Adrenal gland (tissue), 12 donors: ENCODE results near the gene HIRIP3. TPM values are rescaled to one million over a fixed set of nuclear protein-coding genes. Genes with fewer than 3 reads are reported as not detected.

Experiments
- DNase-seq, 7 donors: peaks; one replicate each; pipeline ENCODE4 v3.0.0-alpha.2; 2019 to 2020
- H3K27ac ChIP-seq, 5 donors: fragments of 200-600 bp; sonication (generic) in 4 of 5; 1 replicate in 3 of 5; 2 replicates in 2 of 5; pipeline versions ENCODE4 v1.5.1 to v1.8.0; 2016 to 2020; ENCODE audit warnings: mild to moderate bottlenecking in 1 of 5
- H3K27me3 ChIP-seq: fragments of 200-600 bp; 2 replicates; pipeline ENCODE4 v1.8.0; 2021
- H3K36me3 ChIP-seq, 2 donors: fragments of 200-600 bp; replicated peaks in 1 of 2; 1 replicate in 1 of 2; 2 replicates in 1 of 2; pipeline versions ENCODE4 v1.5.1 to v1.8.0; 2018 to 2022
- H3K4me1 ChIP-seq, 2 donors: fragments of 200-600 bp; replicated peaks in 1 of 2; 1 replicate in 1 of 2; 2 replicates in 1 of 2; pipeline versions ENCODE4 v1.5.1 to v1.8.0; 2018 to 2021
- H3K4me3 ChIP-seq, 4 donors: fragments of 200-600 bp; sonication (generic) in 3 of 4; one replicate each; pipeline ENCODE4 v1.5.1; 2016 to 2018
- H3K9me3 ChIP-seq, 3 donors: fragments of 200-600 bp; sonication (generic) in 1 of 3; replicated peaks in 1 of 3; 1 replicate in 2 of 3; 2 replicates in 1 of 3; pipeline versions ENCODE4 v1.5.1 to v1.8.0; 2016 to 2021
- POLR2A ChIP-seq, 2 donors: fragments of 450-650 bp; IDR thresholded peaks; one replicate each; pipeline ENCODE4 v1.6.1; 2017; ENCODE audit warnings: antibody characterized with exemption in 2 of 2, mild to moderate bottlenecking in 2 of 2, moderate library complexity in 1 of 2
- WGBS, 4 donors: extraction: QIAGEN DNeasy Blood & Tissue Kit in 2 of 4; methylation state at CpG; one replicate each; pipeline versions ENCODE4 v1.1.5 to v1.1.7; 2013 to 2017; 5-methylcytosine and 5-hydroxymethylcytosine counted together
- intact Hi-C, 2 donors: fragments of 100-400 bp; cut with DNase I; formaldehyde crosslinking; loops; one replicate each; pipeline versions ENCODE4 v1.14.1 to v1.15.0; 2022 to 2023
- polyA plus RNA-seq, 3 donors: library from polyadenylated mRNA; stranded (reverse); fragments of 200-250 nt in 2 of 3; fragments of 350-450 nt in 1 of 3; fragmentation: Illumina TruSeq in 1 of 3; extraction: RNeasy Lipid Tissue Mini Kit (QIAGEN cat#74804) in 1 of 3; gene quantifications; one replicate each; pipeline ENCODE4 v1.2.3, GENCODE V29; 2013 to 2014
- total RNA-seq, 9 donors: library from RNA; depleted of rRNA in 4 of 9; stranded (reverse); fragments of >200 nt in 4 of 9; fragments of 120-200 nt in 1 of 9; fragmentation: NEBNext Ultra II Directional in 1 of 9; extraction: Animal tissue kit (Norgen Biotek cat#: 25700) in 1 of 9; gene quantifications; one replicate each; pipeline versions ENCODE4 v1.1.0 to v1.2.4, GENCODE V29; 2013 to 2023
- TF ChIP-seq, protein P1 (sequence below), 6 experiments: fragments of 450-650 bp in 4 of 6; fragments of 200-600 bp in 2 of 6; sonication (generic) in 1 of 6; IDR thresholded peaks; 1 replicate in 5 of 6; 2 replicates in 1 of 6; pipeline versions ENCODE4 v1.5.1 to v1.8.0; 2016 to 2021; ENCODE audit warnings: antibody characterized with exemption in 6 of 6, mild to moderate bottlenecking in 2 of 6, moderate library complexity in 1 of 6
- donor health status: healthy with polysubstance abuse.
- donor health status: Bipolar disorder and iron deficiency.
- donor health status: DM: yes; HTN: yes; CAD: no.
- donor health status: DM: no; HTN: no; CAD: no.
- donor health status: DM: no; HTN: no; CAD: no.
- donor health status: DM: yes; HTN: yes; CAD: no.

Gene HIRIP3
- total and polyA plus RNA-seq, 12 donors = 11.0 to 35.0 (median 19.1) TPM

DNA sequence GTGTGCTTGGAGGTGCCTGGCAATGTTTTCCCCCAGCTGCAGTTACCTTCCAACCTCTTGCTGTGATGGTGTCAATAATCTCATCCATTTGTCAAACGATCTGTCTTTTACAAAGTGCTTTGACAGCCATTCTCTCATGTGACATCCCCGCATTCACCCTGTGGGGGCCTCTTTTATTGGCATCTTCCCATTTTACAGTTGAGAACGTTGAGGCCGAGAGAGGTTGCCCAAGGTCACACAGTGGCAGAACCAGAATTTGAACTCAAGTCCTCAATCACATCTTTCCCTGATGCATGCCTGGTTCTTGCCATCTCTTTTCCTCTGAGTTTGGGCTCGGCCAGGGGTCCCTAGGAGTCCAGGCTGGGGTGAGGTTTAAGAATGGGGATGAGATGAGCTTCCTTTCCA lies 20.3 kb downstream of the HIRIP3 start:
- Histone ChIP-seq H3K27ac (peak overlapping the region in 4 of 5 donors; percentile 3 to 87 (median 80)), H3K4me1 (peaks cover 28 to 49% of the 10 kb centered on the region in 2 donors), H3K27me3 (no peaks in the 10 kb centered on the region), H3K4me3 (peak overlapping the region in 2 of 4 donors; percentile 68 to 73), H3K9me3 (no peaks in the 10 kb centered on the region), H3K36me3 (peaks cover 0 to 45% of the 10 kb centered on the region in 2 donors)
- intact Hi-C loops = no loop called here
- no peak for DNase-seq
- no peak for TF ChIP-seq POLR2A (IDR thresholded peaks at IDR 0.05)
- TF ChIP-seq, protein P1, sequence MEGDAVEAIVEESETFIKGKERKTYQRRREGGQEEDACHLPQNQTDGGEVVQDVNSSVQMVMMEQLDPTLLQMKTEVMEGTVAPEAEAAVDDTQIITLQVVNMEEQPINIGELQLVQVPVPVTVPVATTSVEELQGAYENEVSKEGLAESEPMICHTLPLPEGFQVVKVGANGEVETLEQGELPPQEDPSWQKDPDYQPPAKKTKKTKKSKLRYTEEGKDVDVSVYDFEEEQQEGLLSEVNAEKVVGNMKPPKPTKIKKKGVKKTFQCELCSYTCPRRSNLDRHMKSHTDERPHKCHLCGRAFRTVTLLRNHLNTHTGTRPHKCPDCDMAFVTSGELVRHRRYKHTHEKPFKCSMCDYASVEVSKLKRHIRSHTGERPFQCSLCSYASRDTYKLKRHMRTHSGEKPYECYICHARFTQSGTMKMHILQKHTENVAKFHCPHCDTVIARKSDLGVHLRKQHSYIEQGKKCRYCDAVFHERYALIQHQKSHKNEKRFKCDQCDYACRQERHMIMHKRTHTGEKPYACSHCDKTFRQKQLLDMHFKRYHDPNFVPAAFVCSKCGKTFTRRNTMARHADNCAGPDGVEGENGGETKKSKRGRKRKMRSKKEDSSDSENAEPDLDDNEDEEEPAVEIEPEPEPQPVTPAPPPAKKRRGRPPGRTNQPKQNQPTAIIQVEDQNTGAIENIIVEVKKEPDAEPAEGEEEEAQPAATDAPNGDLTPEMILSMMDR (IDR thresholded peaks at IDR 0.05) = no peak
- WGBS, 4 donors = 31 to 47% (median 39%) methylated on average over 5 of the region's 5 CpGs

DNA sequence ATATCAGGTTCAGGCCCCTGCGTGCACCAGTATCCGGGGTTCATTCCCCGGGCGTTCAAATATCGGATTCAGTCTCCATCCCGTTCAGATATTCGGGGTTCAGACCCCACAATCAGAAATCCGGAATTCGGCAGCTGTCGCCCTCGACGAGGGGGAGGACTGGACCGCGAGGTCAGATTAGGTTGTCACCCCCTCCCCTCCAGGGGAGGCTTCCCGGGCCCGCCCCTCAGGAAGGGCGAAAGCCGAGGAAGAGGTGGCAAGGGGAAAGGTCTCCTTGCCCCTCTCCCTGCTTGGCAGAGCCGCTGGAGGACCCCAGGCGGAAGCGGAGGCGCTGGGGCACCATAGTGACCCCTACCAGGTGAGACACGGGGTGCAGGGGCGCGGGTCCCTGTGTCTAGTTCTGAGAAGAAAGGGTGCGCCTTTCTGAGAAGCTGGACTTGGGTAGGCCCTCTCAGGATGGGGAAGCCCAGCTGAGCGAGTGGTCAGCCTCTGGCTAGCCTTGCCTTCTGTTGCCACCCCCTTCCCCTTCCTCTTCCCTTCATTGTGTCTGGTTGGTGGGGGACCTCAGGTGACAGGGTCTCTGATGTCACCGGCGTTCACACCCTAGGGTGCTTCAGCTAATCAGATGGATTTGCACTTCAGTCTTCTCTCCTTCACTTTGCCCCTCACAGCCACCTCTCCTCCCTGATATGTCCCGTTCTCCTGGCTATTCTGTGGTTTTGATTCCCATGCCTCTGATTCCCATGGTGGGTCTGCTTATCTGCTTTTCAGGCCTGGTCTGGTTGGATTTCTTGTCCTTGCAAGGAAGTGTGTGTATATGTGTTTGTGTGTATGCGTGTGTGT lies 20.9 kb downstream of the HIRIP3 start:
- Histone ChIP-seq H3K27me3 (no peaks in the 10 kb centered on the region), H3K4me3 (peak overlapping the region; percentile 54 to 87 (median 70)), H3K27ac (peak overlapping the region; percentile 23 to 87 (median 81)), H3K36me3 (peaks cover 0 to 43% of the 10 kb centered on the region in 2 donors), H3K9me3 (no peaks in the 10 kb centered on the region), H3K4me1 (peaks cover 22 to 43% of the 10 kb centered on the region in 2 donors)
- TF ChIP-seq, protein P1 (IDR thresholded peaks at IDR 0.05) = no peak
- peak in 1 of 2 donors; percentile 31 for TF ChIP-seq POLR2A (IDR thresholded peaks at IDR 0.05)
- intact Hi-C loops = loop anchor here in 1 of 2 donors (5.0 kb wide), 1 partner anchor 47 kb away; the partner anchor contains the start of gene KCTD13
- DNase-seq = peak in 5 of 7 donors; percentile 44 to 73 (median 49)
- WGBS, 4 donors = 1 to 3% (median 2%) methylated on average over 11 to 31 of the region's 31 CpGs

DNA sequence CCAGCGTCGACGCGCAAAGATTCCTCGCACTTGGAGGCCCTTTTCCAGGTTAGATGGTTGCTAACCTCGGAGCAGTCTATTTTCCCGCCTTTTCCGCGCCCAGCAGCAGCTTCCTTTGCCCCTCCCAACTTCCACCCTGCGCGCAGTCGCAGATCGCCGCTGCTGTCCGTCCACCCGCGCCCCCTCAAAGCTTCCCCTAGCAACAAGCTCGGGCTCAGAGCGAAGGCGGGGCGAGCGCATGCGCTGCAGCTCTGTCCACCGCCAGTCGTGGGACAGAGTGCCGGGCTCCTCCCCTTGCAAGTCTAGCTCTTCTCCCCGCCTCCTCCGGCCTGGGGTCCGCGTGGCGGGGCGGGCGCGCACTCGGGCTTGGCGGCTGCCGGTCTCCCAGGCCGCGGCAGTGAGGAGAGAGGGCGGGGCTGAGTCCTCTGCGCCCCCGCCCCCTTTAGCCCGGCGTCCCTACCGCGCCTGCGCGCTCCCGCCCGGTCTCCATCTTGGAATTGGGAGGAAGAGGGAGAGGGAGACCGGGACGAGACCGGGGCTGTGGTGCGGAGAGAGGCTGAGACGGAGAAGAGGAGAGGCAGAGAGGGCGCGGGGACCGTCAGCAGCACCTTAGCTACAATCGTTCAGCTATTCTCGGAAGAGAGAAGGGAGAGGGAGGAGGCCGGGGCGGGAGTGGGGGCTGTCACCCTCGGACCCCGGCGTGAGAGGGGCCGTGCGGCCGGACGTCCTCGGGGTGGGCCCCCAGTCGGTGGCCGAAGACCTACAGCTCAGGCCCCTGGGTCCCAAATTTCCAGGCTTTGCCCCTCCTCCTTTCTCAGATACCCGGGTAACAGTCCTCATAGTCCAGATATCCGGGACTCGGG lies 21.8 kb downstream of the HIRIP3 start, which contains the start of gene TAOK2:
TAOK2 (plus strand) TSS at position 485 of the 863 bp plus-strand sequence. CDS start 3,905 bp downstream, outside the sequence.
- peak; percentile 98 to 99 (median 99) for DNase-seq
- Histone ChIP-seq H3K4me1 (peaks cover 21 to 39% of the 10 kb centered on the region in 2 donors), H3K9me3 (no peaks in the 10 kb centered on the region), H3K4me3 (peak within 1 kb of the TSS; percentile 54 to 87 (median 70)), H3K36me3 (peaks cover 0 to 41% of the 10 kb centered on the region in 2 donors), H3K27ac (peak within 1 kb of the TSS; percentile 23 to 87 (median 81)), H3K27me3 (no peaks in the 10 kb centered on the region)
- intact Hi-C loops = loop anchor here in 1 of 2 donors (5.0 kb wide), 1 partner anchor 46 kb away; the partner anchor contains the start of gene KCTD13
- peak; percentile 42 to 72 for TF ChIP-seq POLR2A (IDR thresholded peaks at IDR 0.05)
- TF ChIP-seq, protein P1 (IDR thresholded peaks at IDR 0.05) = no peak
- WGBS, 4 donors = 2 to 5% (median 4%) methylated on average over 32 to 75 of the region's 75 CpGs
